Smooth muscle cell (in vitro differentiated cells): ENCODE results near the gene TUBA4B. TPM values are rescaled to one million over a fixed set of nuclear protein-coding genes. Genes with fewer than 3 reads are reported as not detected.

Source experiments
- DNase-seq: peaks from one replicate; lab custom pipeline; 2025; ENCODE audit not compliant: unreplicated experiment; lab: John Stamatoyannopoulos, UW
- H2AFZ ChIP-seq: fragments of 200-600 bp; sonication (generic); 2 replicates; pipeline ENCODE4 v1.6.0; 2016; ENCODE audit warnings: antibody characterized with exemption, low read depth, mild to moderate bottlenecking
- H3F3A ChIP-seq: fragments of 200-600 bp; sonication (generic); 2 replicates; pipeline ENCODE4 v1.6.0; 2017; ENCODE audit warnings: antibody characterized with exemption, low read depth
- H3K27ac ChIP-seq: fragments of 200-600 bp; sonication (generic); 2 replicates; pipeline ENCODE4 v1.5.1; 2016; ENCODE audit warnings: low read depth, mild to moderate bottlenecking
- H3K27me3 ChIP-seq: fragments of 200-600 bp; sonication (generic); 2 replicates; pipeline ENCODE4 v1.6.1; 2016; ENCODE audit warnings: low read depth, mild to moderate bottlenecking
- H3K36me3 ChIP-seq: fragments of 200-600 bp; sonication (generic); 2 replicates; pipeline ENCODE4 v1.5.1; 2016; ENCODE audit warnings: low read depth
- H3K4me1 ChIP-seq: fragments of 200-600 bp; sonication (generic); 2 replicates; pipeline ENCODE4 v1.5.1; 2016; ENCODE audit warnings: low read depth
- H3K4me2 ChIP-seq: fragments of 200-600 bp; sonication (generic); 2 replicates; pipeline ENCODE4 v1.6.0; 2016; ENCODE audit warnings: mild to moderate bottlenecking
- H3K4me3 ChIP-seq: fragments of 200-600 bp; sonication (generic); 2 replicates; pipeline ENCODE4 v1.5.1; 2016; ENCODE audit warnings: mild to moderate bottlenecking
- H3K79me2 ChIP-seq: fragments of 200-600 bp; sonication (generic); 2 replicates; pipeline ENCODE4 v1.6.0; 2016; ENCODE audit warnings: low read depth, mild to moderate bottlenecking
- H3K9ac ChIP-seq: fragments of 200-600 bp; sonication (generic); 2 replicates; pipeline ENCODE4 v1.6.0; 2016; ENCODE audit warnings: low read depth
- H3K9me3 ChIP-seq: fragments of 200-600 bp; sonication (generic); replicated peaks from 2 replicates; pipeline ENCODE4 v1.5.1; 2016; ENCODE audit warnings: low read depth
- H4K20me1 ChIP-seq: fragments of 200-600 bp; sonication (generic); 2 replicates; pipeline ENCODE4 v1.6.0; 2016; ENCODE audit warnings: low read depth
- WGBS: methylation state at CpG from one replicate; pipeline ENCODE4 v1.1.7; 2016; ENCODE audit warnings: low lambda C conversion rate; 5-methylcytosine and 5-hydroxymethylcytosine counted together
- polyA plus RNA-seq: library from polyadenylated mRNA; unstranded; fragments of >200 nt; fragmentation: Nextera tagmentation; extraction: Ambion mirVana; gene quantifications from 2 replicates; pipeline ENCODE4 v1.2.1, GENCODE V29; 2016
- total RNA-seq: library from RNA; depleted of rRNA; stranded (reverse); fragments of >200 nt; gene quantifications from 2 replicates; pipeline ENCODE4 v1.2.3, GENCODE V29; 2014
- TF ChIP-seq, protein P1 (sequence below): fragments of 200-600 bp; sonication (generic); IDR thresholded peaks from 2 replicates; pipeline ENCODE4 v1.5.1; 2017; ENCODE audit warnings: borderline replicate concordance, mild to moderate bottlenecking, antibody characterized with exemption; ENCODE audit not compliant: insufficient read depth, poor library complexity, severe bottlenecking

Gene TUBA4B
- total and polyA plus RNA-seq, 2 experiments from 2014 or later = not detected

DNA sequence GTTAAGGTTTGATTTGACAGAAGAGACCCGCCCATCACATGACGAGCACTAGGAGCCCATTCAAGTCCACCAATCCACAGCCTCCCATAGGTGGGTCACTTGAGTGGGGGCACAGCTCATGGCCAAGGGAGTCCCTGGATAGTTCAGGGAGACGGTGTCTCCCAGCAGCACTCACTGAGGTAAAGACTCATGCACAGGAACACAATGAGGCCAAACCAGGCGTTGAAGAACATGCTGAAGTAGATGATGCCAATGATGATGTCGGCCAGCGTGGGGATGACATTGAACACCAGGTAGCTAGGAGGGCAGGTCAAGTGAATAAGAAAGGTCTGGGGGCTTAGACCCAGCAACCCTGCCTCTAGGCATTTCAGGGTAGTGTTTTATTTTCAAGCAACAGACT lies 38.3 kb upstream of the TUBA4B start:
- Histone ChIP-seq H3K27me3 (no peaks in the 10 kb centered on the region), H3K4me3 (no peak overlapping the region), H3K27ac (no peak overlapping the region), H3K9me3 (no peaks in the 10 kb centered on the region), H3K36me3 (no peaks in the 10 kb centered on the region), H3F3A (peaks cover 14% of the 10 kb centered on the region), H3K9ac (no peak overlapping the region), H4K20me1 (no peaks in the 10 kb centered on the region), H3K4me1 (peaks cover 7% of the 10 kb centered on the region), H3K79me2 (peaks cover 10% of the 10 kb centered on the region), H3K4me2 (no peak overlapping the region), H2AFZ (no peak overlapping the region)
- no peak for DNase-seq
- WGBS = 98% methylated on average over 6 of the region's 6 CpGs
- TF ChIP-seq, protein P1, sequence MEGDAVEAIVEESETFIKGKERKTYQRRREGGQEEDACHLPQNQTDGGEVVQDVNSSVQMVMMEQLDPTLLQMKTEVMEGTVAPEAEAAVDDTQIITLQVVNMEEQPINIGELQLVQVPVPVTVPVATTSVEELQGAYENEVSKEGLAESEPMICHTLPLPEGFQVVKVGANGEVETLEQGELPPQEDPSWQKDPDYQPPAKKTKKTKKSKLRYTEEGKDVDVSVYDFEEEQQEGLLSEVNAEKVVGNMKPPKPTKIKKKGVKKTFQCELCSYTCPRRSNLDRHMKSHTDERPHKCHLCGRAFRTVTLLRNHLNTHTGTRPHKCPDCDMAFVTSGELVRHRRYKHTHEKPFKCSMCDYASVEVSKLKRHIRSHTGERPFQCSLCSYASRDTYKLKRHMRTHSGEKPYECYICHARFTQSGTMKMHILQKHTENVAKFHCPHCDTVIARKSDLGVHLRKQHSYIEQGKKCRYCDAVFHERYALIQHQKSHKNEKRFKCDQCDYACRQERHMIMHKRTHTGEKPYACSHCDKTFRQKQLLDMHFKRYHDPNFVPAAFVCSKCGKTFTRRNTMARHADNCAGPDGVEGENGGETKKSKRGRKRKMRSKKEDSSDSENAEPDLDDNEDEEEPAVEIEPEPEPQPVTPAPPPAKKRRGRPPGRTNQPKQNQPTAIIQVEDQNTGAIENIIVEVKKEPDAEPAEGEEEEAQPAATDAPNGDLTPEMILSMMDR = no peak

DNA sequence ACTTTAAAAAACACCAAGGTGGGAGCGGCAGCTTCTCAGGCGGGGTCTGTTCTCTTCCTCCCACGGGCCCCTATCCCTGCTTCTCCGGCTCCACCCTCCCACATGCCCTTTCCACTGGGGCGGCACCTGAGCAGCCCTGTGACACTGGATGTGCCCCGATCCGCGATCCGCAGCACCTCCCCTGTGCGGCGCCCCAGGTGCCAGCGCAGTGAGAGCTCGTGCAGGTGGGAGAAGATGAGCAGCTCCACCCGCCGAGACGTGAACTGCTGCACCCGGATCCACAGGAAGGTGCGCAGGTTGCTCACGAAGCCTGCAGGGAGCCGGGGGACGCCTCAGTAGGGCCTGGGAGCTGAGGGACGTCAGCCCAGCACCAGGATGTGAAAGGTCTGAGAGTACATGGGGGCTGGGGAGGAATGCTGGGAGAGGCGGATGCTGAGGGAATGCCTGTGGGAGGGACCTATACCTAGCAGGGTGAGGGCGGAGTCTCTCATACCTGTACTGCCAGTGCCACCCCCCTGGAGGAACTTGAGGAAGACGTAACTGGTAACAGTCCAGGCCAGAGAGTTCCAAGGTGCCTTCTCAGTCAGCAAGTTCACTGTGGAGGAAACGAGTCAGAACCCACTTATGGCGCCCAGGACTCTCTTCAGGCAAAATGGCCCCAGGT lies 37.0 kb upstream of the TUBA4B start:
- Histone ChIP-seq H3K36me3 (no peaks in the 10 kb centered on the region), H3K79me2 (peaks cover 10% of the 10 kb centered on the region), H3K4me2 (no peak overlapping the region), H2AFZ (no peak overlapping the region), H3K4me3 (no peak overlapping the region), H3K4me1 (peaks cover 7% of the 10 kb centered on the region), H3K27me3 (no peaks in the 10 kb centered on the region), H3F3A (peaks cover 14% of the 10 kb centered on the region), H3K27ac (no peak overlapping the region), H4K20me1 (no peaks in the 10 kb centered on the region), H3K9me3 (no peaks in the 10 kb centered on the region), H3K9ac (no peak overlapping the region)
- TF ChIP-seq, protein P1 = no peak
- no peak for DNase-seq
- WGBS = 98% methylated on average over 27 of the region's 27 CpGs

DNA sequence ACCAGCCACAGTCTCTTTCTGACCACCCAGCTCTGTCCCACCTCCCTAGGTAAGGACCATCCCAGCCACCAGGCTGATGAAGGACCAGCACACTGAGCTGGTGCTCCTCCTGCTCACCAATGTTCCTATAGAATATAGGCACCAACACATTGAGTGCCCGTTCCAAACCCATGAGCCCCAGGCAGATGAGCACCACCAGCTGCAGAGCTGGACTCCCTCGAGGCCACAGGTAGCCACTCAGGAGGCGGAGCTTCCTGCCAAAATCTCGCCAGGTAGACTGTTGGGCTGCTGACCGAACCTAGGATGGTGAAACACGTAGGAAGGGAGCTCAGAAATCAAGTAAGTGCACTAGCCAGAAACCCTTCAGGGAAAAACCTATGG lies 36.5 kb upstream of the TUBA4B start:
- DNase-seq = no peak
- no peak overlapping the region for H3K9ac ChIP-seq
- no peak overlapping the region for H3K4me2 ChIP-seq
- no peaks in the 10 kb centered on the region for H3K36me3 ChIP-seq
- no peak overlapping the region for H3K4me3 ChIP-seq
- H3K27me3 ChIP-seq = no peaks in the 10 kb centered on the region
- H3K9me3 ChIP-seq = no peaks in the 10 kb centered on the region
- H3K79me2 ChIP-seq = peaks cover 10% of the 10 kb centered on the region
- TF ChIP-seq, protein P1 = no peak
- H2AFZ ChIP-seq = no peak overlapping the region
- peaks cover 7% of the 10 kb centered on the region for H3K4me1 ChIP-seq
- WGBS = 90% methylated on average over 6 of the region's 6 CpGs
- no peaks in the 10 kb centered on the region for H4K20me1 ChIP-seq
- H3K27ac ChIP-seq = no peak overlapping the region
- H3F3A ChIP-seq = peaks cover 14% of the 10 kb centered on the region

DNA sequence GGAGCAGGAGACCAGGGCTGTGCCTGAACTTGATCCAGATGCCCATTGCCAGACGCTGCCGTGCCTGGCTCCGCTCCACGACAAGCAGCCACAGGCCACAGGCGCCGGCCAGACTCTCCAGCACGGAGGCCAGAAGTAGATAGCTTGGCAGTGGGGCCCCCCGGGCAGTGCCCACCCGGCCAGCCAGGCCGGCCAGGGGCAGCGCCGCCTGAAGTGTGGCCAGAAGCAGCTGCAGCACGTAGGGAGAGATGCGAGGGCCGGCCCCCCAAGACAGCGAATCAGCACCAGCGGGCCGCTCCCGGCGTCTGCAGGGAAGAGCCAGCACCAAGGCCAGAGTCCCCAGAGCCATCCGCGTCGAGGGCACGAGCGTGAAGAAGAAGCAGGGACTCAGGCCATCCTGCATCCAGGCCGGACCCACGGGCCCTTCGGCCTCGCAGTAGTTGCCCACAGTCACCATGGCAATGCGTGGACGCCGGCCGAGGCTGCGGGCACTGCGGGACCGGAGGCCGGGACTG lies 34.8 kb upstream of the TUBA4B start:
- Histone ChIP-seq H3K4me2 (peak overlapping the region; percentile 92), H3K9me3 (no peaks in the 10 kb centered on the region), H3K9ac (peak overlapping the region; percentile 36), H3K27me3 (no peaks in the 10 kb centered on the region), H3F3A (peaks cover 14% of the 10 kb centered on the region), H4K20me1 (no peaks in the 10 kb centered on the region), H2AFZ (peak overlapping the region; percentile 9), H3K36me3 (peaks cover under 1% of the 10 kb centered on the region), H3K79me2 (peaks cover 10% of the 10 kb centered on the region), H3K4me1 (peaks cover 7% of the 10 kb centered on the region), H3K27ac (peak overlapping the region; percentile 77), H3K4me3 (peak overlapping the region; percentile 53)
- under 1% methylated on average over 37 of the region's 37 CpGs for WGBS
- TF ChIP-seq, protein P1 = no peak
- DNase-seq = peak; percentile 87
